ENCODE results near the gene FNBP1. TPM values are rescaled to one million over a fixed set of nuclear protein-coding genes. Genes with fewer than 3 reads are reported as not detected.
A peak's percentile ranks its signal among the peaks of the same experiment; 100 is the strongest.
"Not testable (repeated sequence)": the region's sequence is repeated elsewhere in the genome, so short reads cannot be mapped to it uniquely, and the experiment has no call there.

The FNBP1 gene
- polyA plus RNA-seq, 3 donors, result 37.6 to 60.7 (median 51.4) TPM

DNA sequence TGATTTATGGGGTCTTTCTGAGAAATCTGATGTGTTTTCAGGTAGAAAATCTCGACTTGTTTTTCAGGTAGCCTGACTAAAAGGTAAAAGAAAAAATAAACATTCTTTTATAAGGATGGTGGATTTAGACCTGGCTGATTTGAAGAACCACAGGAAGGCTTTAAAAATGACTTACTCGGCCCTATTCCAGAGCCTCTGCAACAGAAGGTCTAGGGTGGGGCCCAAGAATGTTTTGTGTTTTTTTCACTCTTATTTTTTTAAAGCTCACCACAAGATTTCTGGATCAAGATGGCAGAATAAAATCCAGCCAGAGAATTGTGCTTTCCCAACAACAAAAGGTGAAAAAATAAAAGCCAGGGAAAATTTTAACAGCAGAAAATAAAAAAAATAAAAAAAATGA is 59.1 kb downstream of the FNBP1 start:
- H3K4me3 ChIP-seq (replicated peaks in 1 of 3; ENCODE audit: low read depth in 2 of 3, low read length in 3 of 3), result no peak overlapping the region
- Mint-ChIP-seq H3K36me3 (peaks cover 27 to 44% of the 10 kb centered on the region in 2 donors), H3K27me3 (ENCODE audit: low read depth in 3 of 3) (no peaks in the 10 kb centered on the region), H3K4me1 (peaks cover 19% of the 10 kb centered on the region), H3K9me3 (peaks cover 2 to 7% (median 5%) of the 10 kb centered on the region in 7 donors), H3K27ac (peak overlapping the region in 2 of 7 donors; percentile 43 to 45), H3K4me3 (no peak overlapping the region)
- no peak for TF ChIP-seq CTCF (IDR thresholded peaks at IDR 0.05)
- H3K27me3 ChIP-seq (ENCODE audit: control insufficient read depth in 2 of 2, insufficient read depth in 2 of 2, low read length in 2 of 2), result no peaks in the 10 kb centered on the region
- intact Hi-C loops (cut with micrococcal nuclease), result no loop called here
- no peak for DNase-seq
- H3K36me3 ChIP-seq (replicated peaks in 1 of 2; ENCODE audit: control insufficient read depth in 1 of 2, insufficient read depth in 2 of 2, low read length in 2 of 2), result peaks cover 2 to 7% of the 10 kb centered on the region in 2 donors
- peaks cover 98% of the 10 kb centered on the region for H4K20me1 ChIP-seq (ENCODE audit: insufficient read depth, low read length)
- H3K4me1 ChIP-seq (ENCODE audit: control insufficient read depth in 1 of 2, insufficient read depth in 2 of 2, low read length in 2 of 2), result peaks cover 0 to 6% of the 10 kb centered on the region in 2 donors
- H3K9ac ChIP-seq (ENCODE audit: insufficient read depth, low read length, poor library complexity, severe bottlenecking), result no peak overlapping the region
- H3K79me2 ChIP-seq (ENCODE audit: insufficient read depth, low read length), result peaks cover 100% of the 10 kb centered on the region
- H3K9me3 ChIP-seq (replicated peaks in 1 of 2; ENCODE audit: control insufficient read depth in 1 of 2, insufficient read depth in 1 of 2, low read length in 2 of 2), result no peaks in the 10 kb centered on the region
- peak overlapping the region in 1 of 2 donors; percentile 18 for H3K27ac ChIP-seq (ENCODE audit: low read depth in 1 of 2, low read length in 2 of 2)
- no CpG with 5 or more reads among the region's 2 CpGs for WGBS (ENCODE audit: insufficient coverage)
- H3K4me2 ChIP-seq (replicated peaks; ENCODE audit: extremely low read depth, low read length, poor library complexity, severe bottlenecking), result no peak overlapping the region
- no peak overlapping the region for H2AFZ ChIP-seq (ENCODE audit: insufficient read depth, low read depth, low read length, poor library complexity, severe bottlenecking)

DNA sequence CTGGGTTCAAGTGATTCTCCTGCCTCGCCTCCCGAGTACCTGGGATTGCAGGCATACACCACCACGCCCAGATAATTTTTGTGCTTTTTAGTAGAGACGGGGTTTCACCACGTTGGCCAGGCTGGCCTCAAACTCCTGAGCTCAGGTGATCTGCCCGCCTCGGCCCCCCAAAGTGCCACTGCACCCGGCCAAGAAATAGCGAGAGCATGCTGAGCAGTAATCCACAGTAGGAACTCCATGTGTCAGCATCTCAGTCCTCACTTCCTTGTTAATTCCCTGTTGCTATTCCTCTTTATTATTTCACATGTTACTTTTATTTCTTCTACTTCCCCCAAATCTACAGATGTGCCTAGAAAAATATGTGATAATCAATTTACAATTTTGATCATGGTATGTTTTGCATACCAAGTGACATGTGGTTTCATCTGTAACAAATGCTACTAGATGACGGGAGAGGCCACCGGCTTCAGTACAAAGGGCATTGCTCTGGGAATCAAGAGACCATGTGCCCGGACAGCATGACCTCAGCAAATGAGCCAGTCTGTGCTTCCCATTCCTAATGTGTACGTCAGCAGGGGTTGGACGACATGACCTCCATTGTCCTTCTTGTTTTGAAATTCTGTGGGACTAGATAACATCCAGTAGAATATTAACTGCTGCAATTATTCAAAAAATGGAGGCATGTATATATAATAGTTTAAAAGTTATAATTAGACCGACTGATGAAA is 61.6 kb downstream of the FNBP1 start:
- no peak for DNase-seq
- H3K9ac ChIP-seq (ENCODE audit: insufficient read depth, low read length, poor library complexity, severe bottlenecking), result no peak overlapping the region
- 100% methylated on average over 3 of the region's 15 CpGs for WGBS (ENCODE audit: insufficient coverage)
- peak overlapping the region in 1 of 2 donors; percentile 33 for H3K27ac ChIP-seq (ENCODE audit: low read depth in 1 of 2, low read length in 2 of 2)
- H3K79me2 ChIP-seq (ENCODE audit: insufficient read depth, low read length), result peaks cover 93% of the 10 kb centered on the region
- Mint-ChIP-seq H3K4me1 (peaks cover 16% of the 10 kb centered on the region), H3K4me3 (no peak overlapping the region), H3K27me3 (ENCODE audit: low read depth in 3 of 3) (no peaks in the 10 kb centered on the region), H3K36me3 (peaks cover 44 to 58% of the 10 kb centered on the region in 2 donors), H3K27ac (peak overlapping the region; percentile 55 to 89 (median 73)), H3K9me3 (peaks cover 2 to 7% (median 5%) of the 10 kb centered on the region in 7 donors)
- H3K4me1 ChIP-seq (ENCODE audit: control insufficient read depth in 1 of 2, insufficient read depth in 2 of 2, low read length in 2 of 2), result peaks cover 0 to 6% of the 10 kb centered on the region in 2 donors
- H3K4me3 ChIP-seq (replicated peaks in 1 of 3; ENCODE audit: low read depth in 2 of 3, low read length in 3 of 3), result no peak overlapping the region
- H2AFZ ChIP-seq (ENCODE audit: insufficient read depth, low read depth, low read length, poor library complexity, severe bottlenecking), result no peak overlapping the region
- peaks cover 22 to 32% of the 10 kb centered on the region in 2 donors for H3K36me3 ChIP-seq (replicated peaks in 1 of 2; ENCODE audit: control insufficient read depth in 1 of 2, insufficient read depth in 2 of 2, low read length in 2 of 2)
- no peak for TF ChIP-seq CTCF (IDR thresholded peaks at IDR 0.05)
- no peaks in the 10 kb centered on the region for H3K9me3 ChIP-seq (replicated peaks in 1 of 2; ENCODE audit: control insufficient read depth in 1 of 2, insufficient read depth in 1 of 2, low read length in 2 of 2)
- no peaks in the 10 kb centered on the region for H3K27me3 ChIP-seq (ENCODE audit: control insufficient read depth in 2 of 2, insufficient read depth in 2 of 2, low read length in 2 of 2)
- intact Hi-C loops (cut with micrococcal nuclease), result no loop called here
- peaks cover 76% of the 10 kb centered on the region for H4K20me1 ChIP-seq (ENCODE audit: insufficient read depth, low read length)
- H3K4me2 ChIP-seq (replicated peaks; ENCODE audit: extremely low read depth, low read length, poor library complexity, severe bottlenecking), result no peak overlapping the region

- H3K27ac ChIP-seq (ENCODE audit: low read depth in 1 of 2, low read length in 2 of 2), result peak overlapping the region in 1 of 2 donors; percentile 71
- peak overlapping the region in 4 of 7 donors; percentile 30 to 70 (median 54) for H3K27ac Mint-ChIP-seq
- H3K4me1 Mint-ChIP-seq, result peaks cover 16% of the 10 kb centered on the region
- peaks cover 45 to 58% of the 10 kb centered on the region in 2 donors for H3K36me3 Mint-ChIP-seq
- peaks cover 82% of the 10 kb centered on the region for H3K79me2 ChIP-seq (ENCODE audit: insufficient read depth, low read length)
- H2AFZ ChIP-seq (ENCODE audit: insufficient read depth, low read depth, low read length, poor library complexity, severe bottlenecking); H3K27me3 ChIP-seq (ENCODE audit: control insufficient read depth in 2 of 2, insufficient read depth in 2 of 2, low read length in 2 of 2); H3K4me3 ChIP-seq (replicated peaks in 1 of 3; ENCODE audit: low read depth in 2 of 3, low read length in 3 of 3); H3K9me3 ChIP-seq (replicated peaks in 1 of 2; ENCODE audit: control insufficient read depth in 1 of 2, insufficient read depth in 1 of 2, low read length in 2 of 2); H3K4me1 ChIP-seq (ENCODE audit: control insufficient read depth in 1 of 2, insufficient read depth in 2 of 2, low read length in 2 of 2); H3K4me3 Mint-ChIP-seq; H3K27me3 Mint-ChIP-seq (ENCODE audit: low read depth in 3 of 3); H3K9ac ChIP-seq (ENCODE audit: insufficient read depth, low read length, poor library complexity, severe bottlenecking); H3K4me2 ChIP-seq (replicated peaks; ENCODE audit: extremely low read depth, low read length, poor library complexity, severe bottlenecking); intact Hi-C loops (cut with micrococcal nuclease); H3K9me3 Mint-ChIP-seq; DNase-seq: not testable (repeated sequence)
- 90% methylated on average over 4 of the region's 9 CpGs for WGBS (ENCODE audit: insufficient coverage)
- H4K20me1 ChIP-seq (ENCODE audit: insufficient read depth, low read length), result peaks cover 70% of the 10 kb centered on the region
- H3K36me3 ChIP-seq (replicated peaks in 1 of 2; ENCODE audit: control insufficient read depth in 1 of 2, insufficient read depth in 2 of 2, low read length in 2 of 2), result peaks cover 28 to 41% of the 10 kb centered on the region in 2 donors
Observed at GRCh38 chr9:129980224-129980623, 62.8 kb downstream of the FNBP1 start.
